Esophagus (tissue), 2 donors: ENCODE results near the gene CACNG3. TPM values are rescaled to one million over a fixed set of nuclear protein-coding genes. Genes with fewer than 3 reads are reported as not detected.
"Not testable (repeated sequence)": the region's sequence is repeated elsewhere in the genome, so short reads cannot be mapped to it uniquely, and the experiment has no call there.

Experiments used
- H3K27ac ChIP-seq, 2 donors: one replicate each; pipeline ENCODE4 v1.5.1; 2013; ENCODE audit warnings: low read depth in 2 of 2, mild to moderate bottlenecking in 2 of 2, inconsistent platforms in 1 of 2, low read length in 1 of 2, moderate library complexity in 1 of 2
- H3K27me3 ChIP-seq, 2 donors: one replicate each; pipeline ENCODE4 v1.6.1; 2013; ENCODE audit warnings: low read length in 2 of 2, control low read depth in 1 of 2, mild to moderate bottlenecking in 1 of 2; ENCODE audit not compliant: insufficient read depth in 2 of 2, control insufficient read depth in 1 of 2
- H3K36me3 ChIP-seq, 2 donors: one replicate each; pipeline ENCODE4 v1.6.1; 2013; ENCODE audit warnings: low read length in 1 of 2; ENCODE audit not compliant: control insufficient read depth in 2 of 2, insufficient read depth in 2 of 2
- H3K4me1 ChIP-seq, 2 donors: one replicate each; pipeline ENCODE4 v1.6.1; 2013; ENCODE audit warnings: low read length in 1 of 2; ENCODE audit not compliant: control insufficient read depth in 2 of 2, insufficient read depth in 2 of 2
- H3K4me3 ChIP-seq, 2 donors: one replicate each; pipeline ENCODE4 v1.5.1; 2013; ENCODE audit warnings: low read length in 2 of 2, mild to moderate bottlenecking in 2 of 2, low read depth in 1 of 2, moderate library complexity in 1 of 2
- H3K9me3 ChIP-seq, 2 donors: one replicate each; pipeline ENCODE4 v1.6.1; 2013; ENCODE audit warnings: mild to moderate bottlenecking in 2 of 2, low read depth in 1 of 2, low read length in 1 of 2, moderate library complexity in 1 of 2; ENCODE audit not compliant: control insufficient read depth in 2 of 2, insufficient read depth in 1 of 2
- WGBS, 2 donors: extraction: QIAGEN DNeasy Blood & Tissue Kit; methylation state at CpG; one replicate each; pipeline ENCODE4 v1.1.7; 2013; 5-methylcytosine and 5-hydroxymethylcytosine counted together
- polyA plus RNA-seq, 2 donors: library from polyadenylated mRNA; stranded (reverse); fragments of 200-250 nt; gene quantifications; one replicate each; pipeline ENCODE4 v1.2.3, GENCODE V29; 2013
- donor health status: healthy with polysubstance abuse.
- donor health status: Bipolar disorder and iron deficiency.

The CACNG3 gene
- polyA plus RNA-seq, 2 donors, result not detected

- H3K4me3 ChIP-seq, result no peak overlapping the region
- H3K4me1 ChIP-seq, result no peaks in the 10 kb centered on the region
- WGBS, 2 donors, result 68 to 71% methylated on average over 5 of the region's 5 CpGs
- H3K27ac ChIP-seq, result no peak overlapping the region
- H3K9me3 ChIP-seq, result peaks cover 2 to 6% of the 10 kb centered on the region in 2 donors
- no peaks in the 10 kb centered on the region for H3K27me3 ChIP-seq
- H3K36me3 ChIP-seq, result no peaks in the 10 kb centered on the region
Measured at GRCh38 chr16:24234737-24235136, 21.4 kb upstream of the CACNG3 start.

- Histone ChIP-seq H3K4me3 (no peak overlapping the region), H3K36me3 (no peaks in the 10 kb centered on the region), H3K4me1 (no peaks in the 10 kb centered on the region), H3K9me3 (peaks cover 2 to 6% of the 10 kb centered on the region in 2 donors), H3K27ac (no peak overlapping the region), H3K27me3 (no peaks in the 10 kb centered on the region)
- whole genome bisulfite sequencing, 2 donors, result 56 to 59% methylated on average over 2 of the region's 2 CpGs
Measured at GRCh38 chr16:24235806-24236205, 20.3 kb upstream of the CACNG3 start.

GRCh38 chr16:24238846-24239245, 17.3 kb upstream of the CACNG3 start:
- H3K27me3 ChIP-seq, H3K27ac ChIP-seq, H3K36me3 ChIP-seq, H3K9me3 ChIP-seq, H3K4me1 ChIP-seq, H3K4me3 ChIP-seq: not testable (repeated sequence)
- 54 to 66% methylated on average over 2 of the region's 2 CpGs for WGBS, 2 donors

GRCh38 chr16:24246911-24247607, 9.1 kb upstream of the CACNG3 start:
- WGBS, 2 donors, result 75 to 76% methylated on average over 4 of the region's 4 CpGs
- Histone ChIP-seq H3K4me3 (no peak overlapping the region), H3K27me3 (no peaks in the 10 kb centered on the region), H3K4me1 (no peaks in the 10 kb centered on the region), H3K36me3 (no peaks in the 10 kb centered on the region), H3K9me3 (no peaks in the 10 kb centered on the region), H3K27ac (no peak overlapping the region)

GRCh38 chr16:24253192-24253591, 2.9 kb upstream of the CACNG3 start:
- no peak overlapping the region for H3K4me3 ChIP-seq
- 9 to 11% methylated on average over 7 of the region's 7 CpGs for WGBS, 2 donors
- no peaks in the 10 kb centered on the region for H3K36me3 ChIP-seq
- peaks cover 0 to 6% of the 10 kb centered on the region in 2 donors for H3K9me3 ChIP-seq
- H3K27me3 ChIP-seq, result no peaks in the 10 kb centered on the region
- H3K4me1 ChIP-seq, result no peaks in the 10 kb centered on the region
- H3K27ac ChIP-seq, result no peak overlapping the region

- Histone ChIP-seq H3K9me3 (peaks cover 0 to 6% of the 10 kb centered on the region in 2 donors), H3K27ac (no peak overlapping the region), H3K36me3 (no peaks in the 10 kb centered on the region), H3K4me3 (no peak overlapping the region), H3K4me1 (no peaks in the 10 kb centered on the region), H3K27me3 (no peaks in the 10 kb centered on the region)
- WGBS, 2 donors, result 39 to 44% methylated on average over 5 of the region's 5 CpGs
Measured at GRCh38 chr16:24257958-24258357, 1.8 kb downstream of the CACNG3 start.

- no peaks in the 10 kb centered on the region for H3K4me1 ChIP-seq
- 73 to 76% methylated on average over 1 of the region's 1 CpG for WGBS, 2 donors
Measured at GRCh38 chr16:24258791-24259190, 2.7 kb downstream of the CACNG3 start.

GRCh38 chr16:24262816-24263215, 6.7 kb downstream of the CACNG3 start:
- H3K27ac ChIP-seq, result no peak overlapping the region
- H3K9me3 ChIP-seq, result no peaks in the 10 kb centered on the region
- no peaks in the 10 kb centered on the region for H3K36me3 ChIP-seq
- H3K4me3 ChIP-seq, result no peak overlapping the region
- H3K27me3 ChIP-seq, result no peaks in the 10 kb centered on the region
- H3K4me1 ChIP-seq, result no peaks in the 10 kb centered on the region

More at GRCh38 chr16:24258791-24259190, 2.7 kb downstream of the CACNG3 start:
- Histone ChIP-seq H3K27me3 (no peaks in the 10 kb centered on the region), H3K4me3 (no peak overlapping the region), H3K27ac (no peak overlapping the region), H3K9me3 (peaks cover 0 to 6% of the 10 kb centered on the region in 2 donors), H3K36me3 (no peaks in the 10 kb centered on the region)

- Histone ChIP-seq H3K36me3 (no peaks in the 10 kb centered on the region), H3K4me1 (no peaks in the 10 kb centered on the region), H3K9me3 (no peaks in the 10 kb centered on the region), H3K4me3 (no peak overlapping the region), H3K27me3 (no peaks in the 10 kb centered on the region), H3K27ac (no peak overlapping the region)
- 70 to 72% methylated on average over 7 of the region's 7 CpGs for WGBS, 2 donors
Measured at GRCh38 chr16:24270721-24271442, 14.7 kb downstream of the CACNG3 start.

GRCh38 chr16:24272379-24272778, 16.2 kb downstream of the CACNG3 start:
- WGBS, 2 donors, result 47 to 49% methylated on average over 1 of the region's 1 CpG
- no peak overlapping the region for H3K27ac ChIP-seq
- no peak overlapping the region for H3K4me3 ChIP-seq
- no peaks in the 10 kb centered on the region for H3K4me1 ChIP-seq
- no peaks in the 10 kb centered on the region for H3K27me3 ChIP-seq
- H3K9me3 ChIP-seq, result no peaks in the 10 kb centered on the region
- no peaks in the 10 kb centered on the region for H3K36me3 ChIP-seq
